Cerebellar cortex (tissue), 1 donor: ENCODE data around the gene THAP4.
A peak's percentile ranks its signal among the peaks of the same experiment; 100 is the strongest.
"Not testable (repeated sequence)": the region's sequence is repeated elsewhere in the genome, so short reads cannot be mapped to it uniquely, and the experiment has no call there.

ENCODE experiments used
- DNase-seq: peaks from one replicate; pipeline ENCODE4 v3.0.0-alpha.2; 2015; ENCODE audit warnings: low spot score

The THAP4 gene

DNA sequence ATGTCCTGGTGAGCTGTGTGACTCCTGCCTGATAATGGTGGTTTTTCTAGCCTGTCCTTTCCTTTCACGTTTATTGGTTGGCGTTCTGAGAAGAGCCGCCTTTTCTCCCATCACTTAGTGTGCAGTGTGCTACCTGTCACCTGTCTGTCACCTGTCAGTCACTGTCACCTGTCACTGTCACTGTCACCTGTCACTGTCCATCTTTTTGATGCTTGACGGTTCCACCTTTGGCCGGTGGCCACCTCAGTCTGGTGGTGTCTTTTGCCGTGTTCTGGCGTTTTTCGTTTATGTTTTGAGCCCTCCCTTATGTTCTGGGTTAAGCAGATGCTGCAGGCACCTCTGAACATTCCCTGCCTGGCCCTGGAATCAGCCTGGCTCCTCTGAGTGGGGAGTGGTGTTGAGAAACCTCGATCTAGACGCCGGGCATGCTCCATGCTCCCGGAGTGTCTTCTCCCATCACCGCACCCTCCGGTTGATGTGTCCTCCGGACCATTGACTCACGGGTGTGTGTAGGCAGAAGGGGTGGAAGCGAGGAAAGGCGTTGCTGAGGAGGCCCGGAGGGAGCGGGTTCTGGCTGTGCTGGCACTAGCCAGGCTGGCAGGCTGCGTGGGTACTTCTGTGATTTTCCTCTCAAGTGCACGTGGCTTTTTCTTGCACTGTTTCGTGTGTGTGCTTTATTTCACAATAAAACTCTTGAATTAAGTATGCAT is 28.9 kb upstream of the THAP4 start:
- DNase-seq, result no peak

DNA sequence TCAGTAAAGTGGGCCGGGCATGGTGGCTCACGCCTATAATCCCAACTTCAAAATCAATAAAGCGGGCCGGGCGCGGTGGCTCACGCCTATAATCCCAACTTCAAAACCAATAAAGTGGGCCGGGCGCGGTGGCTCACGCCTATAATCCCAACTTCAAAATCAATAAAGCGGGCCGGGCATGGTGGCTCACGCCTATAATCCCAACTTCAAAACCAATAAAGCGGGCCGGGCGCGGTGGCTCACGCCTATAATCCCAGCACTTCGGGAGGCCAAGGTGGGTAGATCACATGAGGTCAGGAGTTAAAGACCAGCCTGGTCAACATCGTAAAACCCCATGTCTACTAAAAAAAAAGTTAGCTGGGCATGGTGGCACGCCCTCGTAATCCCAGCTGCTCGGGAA is 25.8 kb upstream of the THAP4 start:
- DNase-seq, result not testable (repeated sequence)

DNA sequence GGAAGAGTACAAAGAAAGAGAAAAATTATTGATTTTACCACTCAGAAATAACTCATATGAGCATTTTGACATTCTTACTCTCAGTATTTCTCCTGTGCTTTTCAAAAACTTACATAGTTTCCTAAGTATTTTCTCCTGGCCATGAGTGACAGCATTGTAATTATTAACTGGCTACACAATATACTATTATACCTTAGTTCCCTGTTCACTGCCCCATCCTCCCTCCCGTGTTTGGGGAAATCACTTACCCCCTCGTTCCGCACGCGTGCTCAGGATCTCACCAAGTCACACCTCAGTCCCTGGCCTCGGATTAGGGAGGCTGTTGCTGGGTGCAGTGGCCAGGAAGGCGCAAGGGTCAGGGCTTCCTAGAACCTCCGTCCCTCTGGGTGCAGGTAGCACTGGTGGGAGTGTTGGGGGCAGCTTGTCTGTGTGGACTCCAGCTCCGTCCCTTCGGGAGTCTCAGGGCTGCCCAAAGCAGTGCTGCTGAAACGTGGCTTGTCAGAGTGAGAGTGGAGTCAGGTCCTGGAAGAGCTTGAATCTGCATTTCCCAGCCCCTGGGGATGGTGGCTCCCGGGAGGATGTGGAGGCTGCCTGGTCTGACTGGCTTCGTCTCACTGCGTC is 23.7 kb upstream of the THAP4 start:
- DNase-seq, result no peak

DNA sequence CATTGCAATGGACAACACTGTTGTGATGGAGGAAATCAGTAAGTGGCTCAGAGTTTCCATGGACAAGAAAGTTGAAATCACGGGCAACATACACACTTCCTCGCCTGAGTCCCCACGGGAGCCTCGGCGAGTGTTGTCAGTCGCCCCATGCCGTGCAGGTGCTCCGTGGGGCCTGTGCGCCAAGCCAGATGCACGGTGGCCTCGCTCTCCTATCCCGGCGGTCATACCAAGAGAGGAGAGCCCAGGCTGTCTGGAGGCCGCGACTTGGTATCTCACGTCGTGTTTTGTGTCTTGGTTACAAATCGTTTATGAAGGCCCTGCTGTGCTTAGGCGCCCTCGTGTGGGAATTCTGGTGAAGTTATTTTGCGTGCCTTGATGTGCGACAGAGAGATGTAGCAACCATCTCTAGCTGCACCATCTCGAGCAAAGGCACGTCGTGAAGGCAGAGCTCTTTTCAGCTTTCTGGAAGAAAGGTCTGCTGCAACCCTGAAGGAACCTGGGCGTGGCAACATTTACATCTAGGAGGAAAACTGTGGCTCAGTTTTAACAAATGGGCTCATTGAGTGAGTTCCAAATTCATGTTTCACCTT is 22.3 kb upstream of the THAP4 start:
- peak; percentile 85 for DNase-seq

DNA sequence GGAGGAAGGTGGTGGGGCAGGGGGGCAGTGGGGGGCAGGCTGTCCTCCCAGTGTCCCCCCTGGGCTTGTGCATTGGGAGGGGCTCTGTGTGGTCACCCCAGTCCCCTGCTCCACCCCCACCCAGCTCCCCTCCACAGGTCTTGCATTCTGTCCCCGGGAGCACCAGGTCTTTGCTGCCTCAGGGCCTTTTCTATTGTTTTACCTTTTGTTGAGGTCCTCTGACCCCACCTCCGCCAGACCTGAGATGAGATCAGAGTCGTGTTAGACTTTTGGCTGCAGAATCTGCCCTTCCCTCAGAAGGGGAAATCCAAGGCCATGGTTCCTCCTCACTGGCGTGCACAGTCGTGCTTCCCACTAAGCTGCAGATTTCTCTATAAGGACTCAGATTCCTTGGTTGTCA is 21.3 kb upstream of the THAP4 start:
- no peak for DNase-seq

DNA sequence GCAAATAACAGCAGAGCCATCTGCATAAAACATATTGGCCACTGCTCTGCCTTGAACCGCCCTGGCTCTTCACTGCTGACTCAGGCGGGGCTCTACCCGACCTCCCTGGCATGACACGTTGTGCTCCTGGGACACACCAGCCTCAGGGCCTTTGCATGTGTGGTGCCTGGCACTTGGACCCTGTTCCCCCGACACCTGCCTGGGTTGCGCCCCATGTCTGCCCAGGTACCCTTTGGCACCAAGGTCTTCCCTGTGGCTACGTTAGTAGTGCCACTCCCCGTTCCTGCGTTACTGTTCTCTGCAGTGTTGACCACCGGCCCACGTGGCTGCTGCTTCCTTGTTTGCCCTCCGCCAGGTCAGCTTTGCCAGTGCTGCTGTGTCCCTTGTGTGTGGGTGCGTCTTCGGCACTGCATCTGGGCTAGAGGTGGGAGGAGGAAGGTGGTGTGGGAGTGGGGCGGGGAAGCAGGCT is 20.9 kb upstream of the THAP4 start:
- no peak for DNase-seq

DNA sequence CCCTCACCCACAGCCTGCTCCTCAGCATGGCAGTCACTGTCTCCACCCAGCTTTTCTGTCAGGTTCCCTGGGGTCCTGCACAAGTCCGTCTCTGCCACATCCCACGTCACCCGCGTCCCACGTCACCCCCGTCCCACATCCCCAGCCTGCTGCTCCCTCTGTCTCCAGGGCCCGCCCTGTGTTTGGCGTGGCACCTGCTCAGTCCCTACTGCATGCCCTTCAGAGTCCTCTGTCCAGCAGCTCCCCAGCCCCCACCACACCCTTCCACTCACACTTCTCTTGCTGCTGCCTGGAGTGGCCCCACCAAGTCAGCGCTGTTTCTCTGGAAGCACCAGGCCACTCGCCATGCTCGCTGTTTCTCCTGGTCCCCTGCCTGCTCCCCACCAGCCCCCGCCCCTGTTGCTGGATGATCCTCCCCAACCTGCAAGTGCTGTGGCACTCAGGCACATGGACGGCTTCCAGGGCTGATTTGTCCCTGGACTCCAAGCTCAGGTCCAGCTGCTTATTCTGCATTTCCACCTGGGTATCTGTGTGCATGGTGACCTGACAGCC is 19.3 kb upstream of the THAP4 start:
- no peak for DNase-seq

DNA sequence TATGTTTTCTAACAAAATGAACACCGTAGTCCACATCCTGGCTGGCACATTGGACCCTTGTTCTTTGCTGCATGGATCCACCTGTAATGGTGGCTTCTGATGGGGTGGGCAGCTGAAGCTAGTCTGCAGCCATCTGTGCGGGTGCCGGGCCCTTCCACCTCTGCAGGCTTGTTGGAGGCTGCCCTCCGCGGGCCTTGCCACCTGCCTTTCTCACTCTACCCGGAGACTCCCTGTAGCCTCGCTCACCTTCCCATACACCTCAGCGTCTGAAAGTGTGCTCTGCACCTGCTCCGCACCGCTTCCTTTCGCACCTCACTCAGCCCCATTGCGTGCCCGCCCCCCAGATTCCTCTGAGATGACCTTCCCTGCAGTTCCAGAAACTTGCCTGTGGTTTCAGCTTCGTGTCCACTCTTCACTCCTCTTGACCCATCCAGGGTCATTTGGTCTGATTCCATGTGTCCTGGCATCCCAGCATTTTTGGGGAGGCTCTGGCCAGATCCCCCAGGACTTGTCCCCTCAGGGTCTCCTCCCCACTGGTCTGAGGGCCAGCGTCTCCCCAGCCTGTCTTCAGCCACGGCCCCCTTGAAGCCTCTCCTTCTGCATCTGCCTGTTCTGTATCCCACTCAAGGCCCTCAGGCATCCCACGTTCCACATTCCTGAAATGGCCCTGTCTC is 18.7 kb upstream of the THAP4 start:
- no peak for DNase-seq

DNA sequence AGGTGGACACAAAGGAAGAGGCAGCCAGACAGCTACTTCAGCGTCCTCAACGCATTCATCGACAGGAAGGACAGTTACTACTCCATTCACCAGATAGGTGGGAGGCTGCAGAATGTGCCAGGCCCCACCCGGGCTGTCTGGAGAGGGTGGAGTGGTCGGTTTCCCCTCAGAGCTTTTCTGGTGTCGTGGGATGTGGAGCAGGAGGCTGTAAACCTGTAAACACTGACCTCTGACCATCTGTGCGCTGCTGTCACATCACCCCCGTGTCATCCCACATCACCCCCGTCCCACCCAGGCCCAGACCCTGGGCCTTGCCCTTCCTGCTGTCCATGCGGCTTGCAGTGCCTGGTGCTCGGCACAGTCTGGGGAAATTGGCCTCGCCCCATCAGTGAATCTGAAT is 17.6 kb upstream of the THAP4 start:
- DNase-seq, result no peak

DNA sequence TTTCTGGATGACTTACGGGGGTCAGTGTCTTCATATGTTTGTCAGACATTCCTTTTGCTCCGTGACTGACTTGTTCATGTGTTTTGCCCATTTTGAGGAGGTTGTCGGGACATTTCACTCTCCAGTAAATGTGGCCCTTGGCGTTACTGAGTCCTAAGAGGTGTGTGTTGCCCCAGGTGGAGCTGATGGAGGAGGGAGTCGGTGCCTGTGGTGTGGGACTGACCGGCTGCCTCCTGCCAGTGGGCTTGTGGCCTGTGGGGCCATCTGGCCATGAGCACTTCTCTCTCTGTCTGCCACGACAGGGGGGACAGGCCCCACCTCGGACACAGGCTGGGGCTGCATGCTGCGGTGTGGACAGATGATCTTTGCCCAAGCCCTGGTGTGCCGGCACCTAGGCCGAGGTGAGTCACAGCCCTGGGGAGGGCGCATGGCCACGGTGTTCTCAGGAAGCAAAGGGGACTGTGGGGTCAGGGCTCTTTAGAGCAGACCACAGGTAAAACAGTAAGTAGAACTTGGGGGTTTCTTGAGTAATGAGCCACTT is 16.3 kb upstream of the THAP4 start:
- no peak for DNase-seq

DNA sequence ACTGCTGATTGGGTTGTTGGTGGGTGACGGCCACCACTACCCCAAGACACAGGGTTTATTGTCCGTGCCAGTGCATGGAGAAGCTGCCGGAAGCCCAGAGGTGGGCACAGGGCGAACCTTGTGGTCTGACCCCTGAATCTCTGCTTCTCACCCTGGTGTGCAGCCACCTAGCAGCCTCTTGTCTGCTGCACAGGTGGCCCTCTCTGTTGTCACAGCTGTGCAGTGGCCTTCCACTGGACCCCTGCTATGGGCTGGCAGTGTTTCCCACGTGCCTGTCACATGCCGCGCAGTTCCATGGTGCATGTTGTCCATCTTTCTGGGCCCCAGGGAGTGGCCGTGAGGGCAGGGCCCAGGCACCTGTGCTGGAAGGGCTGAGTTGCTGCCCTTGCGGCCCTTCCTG is 15.8 kb upstream of the THAP4 start:
- DNase-seq, result no peak

DNA sequence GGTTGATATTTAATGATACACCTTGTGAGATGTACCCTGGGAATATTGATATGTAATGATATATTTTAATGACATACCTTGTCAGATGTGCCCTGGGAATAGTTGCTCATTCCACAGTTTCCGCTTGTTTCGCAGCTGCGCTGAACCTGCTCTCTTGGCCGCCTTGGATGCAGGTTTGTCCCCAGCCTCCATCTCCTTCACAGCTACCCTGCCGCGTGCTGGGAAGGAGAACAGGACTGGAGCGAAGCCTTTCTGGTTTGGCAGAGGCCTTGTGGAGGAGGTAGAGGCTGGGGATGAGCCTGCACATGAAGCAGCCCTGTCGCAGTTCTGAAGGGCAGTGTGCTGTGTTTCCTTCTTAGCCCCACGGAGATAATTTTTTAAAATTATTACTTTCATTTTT is 15.2 kb upstream of the THAP4 start:
- no peak for DNase-seq

DNA sequence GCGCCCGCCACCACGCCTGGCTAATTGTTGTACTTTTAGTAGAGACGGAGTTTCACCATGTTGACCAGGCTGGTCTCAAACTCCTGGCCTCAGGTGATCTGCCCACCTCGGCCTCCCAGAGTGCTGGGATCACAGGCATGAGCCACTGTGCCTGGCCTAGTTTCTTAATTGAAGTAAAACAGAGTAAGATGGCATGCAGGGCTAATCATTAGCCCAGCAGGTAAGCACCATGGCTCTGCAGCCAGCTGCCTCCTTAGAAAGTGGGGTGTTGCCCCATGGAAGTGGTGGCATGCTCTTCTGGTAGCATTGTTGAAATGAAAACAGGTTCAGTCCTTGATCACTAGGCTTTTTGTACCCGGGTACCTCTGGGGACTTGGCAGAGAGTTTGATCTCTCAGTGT is 13.0 kb upstream of the THAP4 start:
- DNase-seq, result no peak

DNA sequence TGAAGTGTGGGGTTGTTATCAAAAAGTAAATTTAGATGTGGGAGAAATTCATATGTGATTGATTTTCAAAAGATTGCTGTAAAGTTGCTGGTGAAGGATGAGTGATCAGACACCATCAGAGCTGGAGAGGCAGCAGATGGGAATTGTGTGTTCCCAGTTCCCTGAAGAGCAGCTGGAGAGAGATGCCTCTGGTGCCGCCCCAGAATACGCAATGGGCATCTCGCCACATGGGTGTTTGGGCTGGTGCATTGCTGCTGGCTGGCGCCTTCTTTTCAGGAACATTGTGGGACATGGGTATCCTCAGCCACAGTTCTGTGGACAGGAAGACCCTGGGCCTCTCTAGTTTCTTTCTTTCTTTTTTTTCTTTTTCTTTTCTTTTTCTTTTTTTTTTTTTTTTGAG is 12.4 kb upstream of the THAP4 start:
- peak; percentile 18 for DNase-seq

DNA sequence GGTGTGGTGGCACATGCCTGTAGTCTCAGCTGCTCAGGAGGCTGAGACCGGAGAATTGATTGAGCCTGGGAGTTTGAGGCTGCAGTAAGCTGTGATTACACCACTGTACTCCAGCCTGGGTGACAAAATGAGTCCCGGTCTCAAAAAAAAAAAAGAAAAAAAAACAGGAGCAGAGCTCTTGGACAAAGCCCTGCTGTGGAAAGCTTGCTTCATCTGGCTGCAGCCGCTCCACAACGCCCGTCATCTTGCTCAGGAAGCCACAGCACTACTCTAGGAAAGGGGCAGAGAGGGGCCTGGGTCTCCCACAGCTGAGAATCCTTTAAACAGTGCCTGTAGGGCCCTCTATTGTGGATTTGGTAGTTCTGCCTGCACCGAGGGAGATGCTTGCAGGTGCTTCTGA is 11.5 kb upstream of the THAP4 start:
- DNase-seq, result no peak

DNA sequence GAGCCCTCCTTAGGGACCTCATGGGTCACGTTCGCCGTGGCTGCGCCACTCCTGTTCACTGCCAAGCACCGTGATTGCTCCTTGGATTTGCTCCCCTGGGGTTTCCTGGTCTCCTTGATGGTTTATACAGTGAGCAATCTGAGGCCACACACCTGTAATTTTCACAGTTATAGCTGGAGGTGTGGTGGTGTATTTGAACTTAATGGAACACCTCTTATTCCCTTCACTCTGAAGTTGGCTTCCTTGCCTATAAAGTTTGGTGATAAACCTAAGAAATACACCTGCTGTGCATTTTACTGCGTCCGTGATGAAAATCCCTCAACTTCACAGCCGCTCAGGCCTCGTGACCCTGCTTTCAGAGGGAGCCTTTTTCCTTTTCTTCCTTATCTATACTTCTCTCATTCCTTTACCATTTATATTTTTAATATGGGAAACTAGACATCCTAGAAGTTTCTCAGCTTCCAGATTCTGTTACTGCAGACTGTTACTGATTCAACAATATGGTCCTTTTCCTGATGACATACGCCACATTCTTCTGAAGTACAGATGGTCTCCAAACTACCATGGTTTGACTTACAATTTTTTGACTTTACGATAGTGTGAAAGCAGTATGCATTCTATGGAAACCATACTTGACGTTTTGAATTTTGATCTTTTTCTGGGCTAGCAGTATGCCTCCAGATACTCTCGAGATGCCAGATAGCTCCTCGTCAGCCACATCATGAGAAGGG is 9.1 kb upstream of the THAP4 start:
- no peak for DNase-seq

DNA sequence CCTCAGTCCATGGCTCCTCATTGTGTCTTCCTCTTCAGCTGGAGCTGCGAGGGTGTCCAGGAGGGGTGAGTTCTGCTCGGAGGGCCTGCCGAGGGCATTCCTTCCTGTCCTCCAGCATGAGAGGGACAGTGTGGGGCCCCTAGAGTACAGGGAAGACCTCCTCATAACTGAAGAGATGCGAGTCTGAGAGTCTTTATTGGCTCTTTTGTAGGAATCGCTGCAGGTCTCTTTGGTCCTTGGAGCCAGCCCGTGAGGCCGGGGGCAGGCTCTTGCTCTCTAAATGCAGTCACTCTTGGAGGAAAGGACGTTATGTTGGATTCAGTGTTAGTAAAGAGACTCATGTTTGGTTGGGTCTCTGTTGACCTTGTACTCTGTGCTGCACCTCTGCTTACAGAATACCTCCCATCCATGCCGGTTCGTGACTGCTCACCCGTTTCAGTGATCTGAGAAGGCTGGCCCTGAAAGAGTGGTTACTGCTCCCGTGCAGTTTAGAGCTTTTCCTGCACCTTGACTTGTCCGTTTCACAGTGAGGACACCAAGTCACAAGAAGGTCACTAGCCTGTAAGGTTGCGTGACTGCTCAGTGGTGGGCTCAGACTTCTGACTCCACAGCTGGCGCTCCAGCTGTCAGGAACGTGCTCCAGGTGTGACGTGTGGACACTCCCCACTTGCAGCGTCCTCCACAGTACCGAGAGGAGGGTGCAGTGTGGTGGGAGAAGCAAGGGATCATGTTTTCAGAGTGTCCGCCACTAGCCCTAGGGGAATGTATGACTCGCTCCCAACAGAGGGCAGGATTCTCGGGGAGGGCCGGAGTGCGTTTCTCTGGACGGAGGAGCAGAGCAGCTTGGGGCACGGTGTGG is 8.3 kb upstream of the THAP4 start:
- no peak for DNase-seq

DNA sequence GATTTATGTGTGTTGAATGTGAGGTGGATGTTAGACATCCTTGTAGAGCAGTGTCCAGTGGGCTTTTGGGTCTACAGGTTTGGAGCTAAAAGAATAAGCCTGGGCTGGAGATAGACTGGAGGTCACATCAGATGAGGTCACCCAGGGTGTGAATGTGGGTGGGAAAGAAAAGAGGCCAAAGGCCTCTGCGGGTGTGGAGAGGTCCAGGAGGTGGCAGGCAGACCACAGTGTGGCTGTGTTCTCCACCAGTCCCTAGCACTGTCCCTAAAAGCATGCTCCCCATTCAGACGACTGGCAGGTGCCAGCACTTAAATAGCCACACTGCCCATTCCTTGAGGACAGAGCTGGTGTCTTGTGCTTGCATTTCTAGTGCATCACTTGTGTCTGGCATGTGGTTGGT is 4.7 kb upstream of the THAP4 start:
- no peak for DNase-seq

DNA sequence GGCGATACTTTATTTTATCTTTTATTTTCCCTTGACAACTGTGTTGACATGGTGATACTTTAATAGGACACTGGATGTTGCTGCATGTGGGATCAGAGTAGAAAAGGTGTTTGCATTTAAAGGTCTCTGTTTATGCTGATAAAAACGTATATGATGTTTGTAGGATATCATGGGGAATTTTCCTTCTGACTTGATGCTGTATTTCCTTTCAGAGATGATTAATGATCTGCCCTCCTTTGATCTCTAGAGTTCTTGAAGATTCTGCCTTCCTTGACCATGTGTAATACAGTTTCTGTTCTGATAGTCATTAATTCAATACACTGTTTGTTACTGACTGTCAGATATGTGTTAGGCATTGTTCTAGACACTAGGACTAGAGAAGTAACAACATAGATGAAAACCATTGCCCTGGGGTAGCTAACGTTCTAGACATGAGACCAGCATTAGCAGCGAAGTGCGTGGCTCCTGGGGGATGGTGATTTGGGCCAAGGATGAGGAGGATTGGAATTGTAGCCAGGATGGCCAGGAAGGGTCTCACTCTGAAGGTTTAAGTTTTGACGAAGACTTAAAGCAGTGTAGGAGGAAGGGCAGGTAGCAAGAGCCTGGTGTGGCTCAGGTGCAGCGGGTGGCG is 3.3 kb upstream of the THAP4 start:
- DNase-seq, result no peak

DNA sequence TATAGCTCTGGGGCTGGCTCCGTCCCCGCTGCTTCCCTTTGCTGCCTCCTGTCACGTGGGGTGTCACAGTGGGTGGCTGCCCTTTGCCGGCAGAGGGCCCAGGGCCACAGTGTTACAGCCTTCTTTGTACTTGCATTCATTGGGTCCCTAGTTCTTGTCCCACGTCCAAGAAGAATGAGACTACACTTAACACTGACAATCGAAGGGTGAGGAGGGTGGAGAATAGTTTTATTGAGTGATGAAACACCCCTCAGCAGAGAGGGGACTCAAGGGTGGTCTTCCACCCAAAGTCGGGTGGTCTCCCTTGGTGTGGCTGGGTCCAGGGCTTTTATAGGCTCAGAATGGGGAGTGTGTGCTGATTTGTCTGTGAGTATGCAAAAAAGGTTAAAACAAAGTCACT is 2.4 kb upstream of the THAP4 start:
- no peak for DNase-seq
